ENCODE results near the gene FSTL5. TPM values are rescaled to one million over a fixed set of nuclear protein-coding genes. Genes with fewer than 3 reads are reported as not detected.

The FSTL5 gene
- total RNA-seq, 4 donors from 2014 or later, result 4.8 to 13.5 (median 7.1) TPM

DNA sequence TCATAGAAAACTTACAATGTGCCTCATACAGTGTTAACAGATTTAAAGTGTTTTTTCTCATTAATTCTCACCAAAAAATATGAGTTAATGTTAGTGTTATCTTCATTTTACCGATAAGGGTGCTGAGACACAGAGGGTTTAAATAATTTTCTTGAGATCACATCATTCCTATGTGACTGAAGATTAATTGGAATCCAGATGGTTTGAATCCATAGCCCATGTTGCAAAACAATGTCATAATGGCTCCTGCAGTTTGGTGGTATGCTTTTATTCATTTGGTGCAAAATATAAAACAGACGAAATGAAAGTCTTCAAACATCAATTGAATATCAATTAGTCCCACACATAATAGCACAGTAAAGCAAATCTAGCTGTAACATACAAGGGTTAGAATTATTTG is 512.2 kb downstream of the FSTL5 start:
- H3K27me3 ChIP-seq, result no peaks in the 10 kb centered on the region
- no peak for DNase-seq (ENCODE audit: low spot score in 2 of 2)
- H3K36me3 ChIP-seq, result no peaks in the 10 kb centered on the region
- no peak overlapping the region for H3K4me3 ChIP-seq
- no peaks in the 10 kb centered on the region for H3K4me1 ChIP-seq
- H3K9me3 ChIP-seq, result peaks cover 0 to 17% (median 0%) of the 10 kb centered on the region in 4 donors
- WGBS, 2 donors, result 63 to 97% methylated on average over 2 of the region's 2 CpGs
- H3K27ac ChIP-seq, result no peak overlapping the region
- TF ChIP-seq, protein P1, sequence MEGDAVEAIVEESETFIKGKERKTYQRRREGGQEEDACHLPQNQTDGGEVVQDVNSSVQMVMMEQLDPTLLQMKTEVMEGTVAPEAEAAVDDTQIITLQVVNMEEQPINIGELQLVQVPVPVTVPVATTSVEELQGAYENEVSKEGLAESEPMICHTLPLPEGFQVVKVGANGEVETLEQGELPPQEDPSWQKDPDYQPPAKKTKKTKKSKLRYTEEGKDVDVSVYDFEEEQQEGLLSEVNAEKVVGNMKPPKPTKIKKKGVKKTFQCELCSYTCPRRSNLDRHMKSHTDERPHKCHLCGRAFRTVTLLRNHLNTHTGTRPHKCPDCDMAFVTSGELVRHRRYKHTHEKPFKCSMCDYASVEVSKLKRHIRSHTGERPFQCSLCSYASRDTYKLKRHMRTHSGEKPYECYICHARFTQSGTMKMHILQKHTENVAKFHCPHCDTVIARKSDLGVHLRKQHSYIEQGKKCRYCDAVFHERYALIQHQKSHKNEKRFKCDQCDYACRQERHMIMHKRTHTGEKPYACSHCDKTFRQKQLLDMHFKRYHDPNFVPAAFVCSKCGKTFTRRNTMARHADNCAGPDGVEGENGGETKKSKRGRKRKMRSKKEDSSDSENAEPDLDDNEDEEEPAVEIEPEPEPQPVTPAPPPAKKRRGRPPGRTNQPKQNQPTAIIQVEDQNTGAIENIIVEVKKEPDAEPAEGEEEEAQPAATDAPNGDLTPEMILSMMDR (IDR thresholded peaks at IDR 0.05), result no peak
- no peak for TF ChIP-seq POLR2A (IDR thresholded peaks at IDR 0.05)
- no peak for TF ChIP-seq EP300 (IDR thresholded peaks at IDR 0.05)

DNA sequence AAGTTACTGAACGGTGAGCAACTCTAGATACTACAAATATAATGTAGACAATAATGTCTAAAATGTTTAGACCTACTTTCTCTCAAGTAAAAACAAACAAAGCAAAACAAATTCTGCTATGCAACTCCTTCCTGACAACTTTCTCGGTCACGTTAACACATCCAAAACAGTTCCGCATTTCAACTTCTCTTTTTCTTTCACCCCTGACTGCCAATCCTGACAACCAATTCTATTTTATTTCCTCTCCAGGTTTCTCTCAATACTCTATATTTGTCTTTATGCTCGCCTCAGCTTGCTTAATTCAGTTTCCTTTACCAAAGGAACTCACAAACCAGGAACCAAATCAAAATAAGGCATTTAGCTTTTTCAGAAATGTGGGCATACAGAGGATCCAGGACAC is 513.0 kb downstream of the FSTL5 start:
- peaks cover 0 to 17% (median 0%) of the 10 kb centered on the region in 4 donors for H3K9me3 ChIP-seq
- H3K27ac ChIP-seq, result no peak overlapping the region
- no peaks in the 10 kb centered on the region for H3K27me3 ChIP-seq
- TF ChIP-seq EP300 (IDR thresholded peaks at IDR 0.05) (peak in 1 of 2 donors; percentile 54), POLR2A (IDR thresholded peaks at IDR 0.05) (no peak)
- TF ChIP-seq, protein P1 (IDR thresholded peaks at IDR 0.05), result no peak
- no peaks in the 10 kb centered on the region for H3K4me1 ChIP-seq
- WGBS, 2 donors, result 77 to 83% methylated on average over 5 of the region's 5 CpGs
- H3K36me3 ChIP-seq, result no peaks in the 10 kb centered on the region
- no peak overlapping the region for H3K4me3 ChIP-seq
- DNase-seq (ENCODE audit: low spot score in 2 of 2), result peak in 1 of 2 donors; percentile 5

DNA sequence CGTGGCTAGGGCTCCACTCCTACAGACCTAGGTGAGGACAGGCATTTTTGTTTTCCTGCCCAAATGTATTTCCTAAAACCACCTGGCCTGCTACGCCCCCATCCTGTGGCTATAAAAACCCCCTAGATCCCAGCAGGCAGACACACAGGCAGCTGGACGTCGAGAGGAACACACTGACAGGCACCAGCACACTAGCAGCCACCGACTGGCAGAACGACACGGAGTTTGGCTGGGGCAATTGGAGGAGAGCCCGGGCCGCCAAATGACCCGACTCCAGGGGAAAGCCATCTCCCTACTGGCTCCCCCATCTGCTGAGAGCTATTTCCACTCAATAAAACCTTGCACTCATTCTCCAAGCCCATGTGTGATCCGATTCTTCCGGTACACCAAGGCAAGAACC is 516.0 kb downstream of the FSTL5 start:
- 93 to 94% methylated on average over 12 of the region's 12 CpGs for whole genome bisulfite sequencing, 2 donors
- Histone ChIP-seq H3K4me3 (no peak overlapping the region), H3K4me1 (no peaks in the 10 kb centered on the region), H3K9me3 (peaks cover 0 to 17% (median 0%) of the 10 kb centered on the region in 4 donors), H3K27me3 (no peaks in the 10 kb centered on the region), H3K36me3 (no peaks in the 10 kb centered on the region), H3K27ac (no peak overlapping the region)
- TF ChIP-seq, protein P1 (IDR thresholded peaks at IDR 0.05), result no peak
- TF ChIP-seq EP300 (IDR thresholded peaks at IDR 0.05) (no peak), POLR2A (IDR thresholded peaks at IDR 0.05) (no peak)
- no peak for DNase-seq (ENCODE audit: low spot score in 2 of 2)

DNA sequence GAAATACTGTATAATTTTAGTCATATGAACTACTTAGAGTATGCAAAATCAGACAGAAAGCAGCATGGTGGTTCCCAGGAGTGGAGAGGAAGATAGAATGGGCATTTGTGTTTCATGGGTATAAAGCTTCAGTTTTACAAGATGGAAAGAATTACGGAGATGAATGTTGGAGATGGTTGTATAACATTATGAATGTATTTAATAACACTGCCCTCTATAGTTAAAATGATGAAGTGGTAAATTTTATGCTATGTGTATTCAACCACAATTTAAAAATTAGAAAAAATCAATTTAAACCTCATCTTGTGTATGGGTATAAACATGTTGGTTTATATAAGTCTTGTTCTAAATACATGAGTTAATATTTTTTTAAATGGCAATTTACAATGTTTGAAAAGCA is 521.1 kb downstream of the FSTL5 start:
- DNase-seq (ENCODE audit: low spot score in 2 of 2), result no peak
- H3K4me3 ChIP-seq, result no peak overlapping the region
- no peaks in the 10 kb centered on the region for H3K27me3 ChIP-seq
- no peaks in the 10 kb centered on the region for H3K4me1 ChIP-seq
- TF ChIP-seq EP300 (IDR thresholded peaks at IDR 0.05) (no peak), POLR2A (IDR thresholded peaks at IDR 0.05) (no peak)
- TF ChIP-seq, protein P1 (IDR thresholded peaks at IDR 0.05), result no peak
- 32 to 38% methylated on average over 1 of the region's 1 CpG for WGBS, 2 donors
- peaks cover 0 to 19% (median 0%) of the 10 kb centered on the region in 4 donors for H3K9me3 ChIP-seq
- no peak overlapping the region for H3K27ac ChIP-seq
- no peaks in the 10 kb centered on the region for H3K36me3 ChIP-seq

DNA sequence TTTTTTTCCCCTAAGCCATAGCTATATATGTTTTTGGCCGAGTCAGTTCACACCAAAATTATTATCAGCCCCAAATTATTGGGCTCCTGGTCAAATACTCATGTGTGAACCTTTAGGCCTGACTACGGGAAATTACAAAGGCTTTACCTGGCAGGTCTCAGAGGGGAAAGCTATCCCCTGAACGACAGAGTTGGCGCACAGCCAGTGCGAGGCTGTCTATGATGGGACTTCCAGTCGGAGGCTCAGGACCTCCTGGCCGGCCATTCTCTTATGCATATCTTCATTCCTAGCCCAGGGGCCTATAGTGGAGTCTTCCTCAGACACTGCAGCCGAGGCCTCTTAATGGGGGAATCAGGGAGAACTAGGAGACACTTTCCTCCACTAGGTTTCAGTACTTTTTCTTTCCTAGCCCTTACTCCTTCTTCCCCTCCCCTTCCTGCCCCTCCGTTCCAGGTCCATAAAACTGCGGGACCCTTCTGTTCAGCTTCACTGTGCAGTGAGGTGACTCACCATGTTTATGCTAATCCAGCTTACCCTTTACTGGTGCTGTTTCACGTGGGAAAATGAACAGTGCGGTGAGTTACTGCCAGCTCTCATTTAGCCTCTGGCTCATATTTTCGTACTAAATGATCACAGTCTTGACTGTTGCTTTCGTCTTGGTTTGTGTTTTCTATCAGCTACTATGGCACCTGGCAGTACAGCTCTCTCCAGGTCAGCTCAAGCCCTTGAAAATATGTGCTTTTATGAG is 533.9 kb downstream of the FSTL5 start:
- Histone ChIP-seq H3K4me3 (no peak overlapping the region), H3K9me3 (no peaks in the 10 kb centered on the region), H3K36me3 (no peaks in the 10 kb centered on the region), H3K4me1 (no peaks in the 10 kb centered on the region), H3K27me3 (no peaks in the 10 kb centered on the region), H3K27ac (no peak overlapping the region)
- WGBS, 2 donors, result 74 to 75% methylated on average over 14 of the region's 14 CpGs
- DNase-seq (ENCODE audit: low spot score in 2 of 2), result no peak
- TF ChIP-seq, protein P1 (IDR thresholded peaks at IDR 0.05), result no peak
- TF ChIP-seq POLR2A (IDR thresholded peaks at IDR 0.05), result no peak
- no peak for TF ChIP-seq EP300 (IDR thresholded peaks at IDR 0.05)
